Measurements from ENCODE around the gene C6orf132. TPM values are rescaled to one million over a fixed set of nuclear protein-coding genes. Genes with fewer than 3 reads are reported as not detected.

The C6orf132 gene
- total RNA-seq, 4 donors from 2014 or later = 26.1 to 96.9 (median 43.2) TPM

- peaks cover 28 to 51% (median 37%) of the 10 kb centered on the region in 4 donors for H3K4me1 ChIP-seq
- peak overlapping the region; percentile 23 to 65 (median 53) for H3K27ac ChIP-seq
- TF ChIP-seq POLR2A (IDR thresholded peaks at IDR 0.05) (no peak), EP300 (IDR thresholded peaks at IDR 0.05; ENCODE audit: low read depth) (no peak), POLR2AphosphoS5 (IDR thresholded peaks at IDR 0.05) (peak in 1 of 3 donors; percentile 35)
- TF ChIP-seq, protein P1, sequence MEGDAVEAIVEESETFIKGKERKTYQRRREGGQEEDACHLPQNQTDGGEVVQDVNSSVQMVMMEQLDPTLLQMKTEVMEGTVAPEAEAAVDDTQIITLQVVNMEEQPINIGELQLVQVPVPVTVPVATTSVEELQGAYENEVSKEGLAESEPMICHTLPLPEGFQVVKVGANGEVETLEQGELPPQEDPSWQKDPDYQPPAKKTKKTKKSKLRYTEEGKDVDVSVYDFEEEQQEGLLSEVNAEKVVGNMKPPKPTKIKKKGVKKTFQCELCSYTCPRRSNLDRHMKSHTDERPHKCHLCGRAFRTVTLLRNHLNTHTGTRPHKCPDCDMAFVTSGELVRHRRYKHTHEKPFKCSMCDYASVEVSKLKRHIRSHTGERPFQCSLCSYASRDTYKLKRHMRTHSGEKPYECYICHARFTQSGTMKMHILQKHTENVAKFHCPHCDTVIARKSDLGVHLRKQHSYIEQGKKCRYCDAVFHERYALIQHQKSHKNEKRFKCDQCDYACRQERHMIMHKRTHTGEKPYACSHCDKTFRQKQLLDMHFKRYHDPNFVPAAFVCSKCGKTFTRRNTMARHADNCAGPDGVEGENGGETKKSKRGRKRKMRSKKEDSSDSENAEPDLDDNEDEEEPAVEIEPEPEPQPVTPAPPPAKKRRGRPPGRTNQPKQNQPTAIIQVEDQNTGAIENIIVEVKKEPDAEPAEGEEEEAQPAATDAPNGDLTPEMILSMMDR (IDR thresholded peaks at IDR 0.05) = peak; percentile 49 to 59 (median 56)
- H3K36me3 ChIP-seq = no peaks in the 10 kb centered on the region
- peak; percentile 70 for DNase-seq
- no peaks in the 10 kb centered on the region for H3K9me3 ChIP-seq
- WGBS, 2 donors (ENCODE audit: low coverage in 1 of 2) = 44% methylated on average over 58 of the region's 66 CpGs; no CpG with 5 or more reads in 1 of the 2 donors
- H3K4me3 ChIP-seq = peak overlapping the region; percentile 11 to 51 (median 34)
- peaks cover 9% of the 10 kb centered on the region for H3K27me3 ChIP-seq
- intact Hi-C loops (cut with DNase I; ENCODE audit: low total_unique reads) (no loop called here), in situ Hi-C loops (cut with MboI; ENCODE audit: low pct_ligation_motif_present in 1 of 4, low pct_unique_long_range_greater_than_20kb in 1 of 4, low sequenced_read_pairs in 3 of 4) (no loop called here)
Measured at GRCh38 chr6:42104095-42104803, 38.2 kb downstream of the C6orf132 start.

DNA sequence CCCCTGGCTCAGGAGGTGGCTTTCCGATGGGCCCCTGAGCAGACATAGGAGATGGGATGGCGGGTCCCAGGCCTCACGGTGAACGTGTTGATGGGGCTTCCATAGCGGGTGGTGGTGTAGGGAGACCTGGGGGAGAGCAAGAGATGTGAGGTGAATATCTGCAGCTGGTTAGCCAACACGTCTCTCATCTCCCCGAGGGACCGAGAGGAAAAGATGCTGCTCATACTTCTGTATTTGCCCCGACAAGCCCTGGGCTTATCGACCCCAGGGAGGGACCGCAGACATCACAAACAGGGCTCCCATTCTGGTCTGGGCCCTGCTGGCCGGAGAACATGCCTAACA, 38.7 kb downstream of the C6orf132 start:
- 73% methylated on average over 12 of the region's 12 CpGs; no CpG with 5 or more reads in 1 of the 2 donors for WGBS, 2 donors (ENCODE audit: low coverage in 1 of 2)
- H3K4me3 ChIP-seq = peak overlapping the region in 1 of 4 donors; percentile 51
- peak overlapping the region; percentile 23 to 65 (median 53) for H3K27ac ChIP-seq
- intact Hi-C loops (cut with DNase I; ENCODE audit: low total_unique reads) (no loop called here), in situ Hi-C loops (cut with MboI; ENCODE audit: low pct_ligation_motif_present in 1 of 4, low pct_unique_long_range_greater_than_20kb in 1 of 4, low sequenced_read_pairs in 3 of 4) (no loop called here)
- DNase-seq = no peak
- H3K4me1 ChIP-seq = peaks cover 32 to 57% (median 42%) of the 10 kb centered on the region in 4 donors
- no peaks in the 10 kb centered on the region for H3K9me3 ChIP-seq
- TF ChIP-seq, protein P1 (IDR thresholded peaks at IDR 0.05) = no peak
- TF ChIP-seq EP300 (IDR thresholded peaks at IDR 0.05; ENCODE audit: low read depth) (no peak), POLR2AphosphoS5 (IDR thresholded peaks at IDR 0.05) (no peak), POLR2A (IDR thresholded peaks at IDR 0.05) (no peak)
- H3K36me3 ChIP-seq = no peaks in the 10 kb centered on the region
- peaks cover 9% of the 10 kb centered on the region for H3K27me3 ChIP-seq

DNA sequence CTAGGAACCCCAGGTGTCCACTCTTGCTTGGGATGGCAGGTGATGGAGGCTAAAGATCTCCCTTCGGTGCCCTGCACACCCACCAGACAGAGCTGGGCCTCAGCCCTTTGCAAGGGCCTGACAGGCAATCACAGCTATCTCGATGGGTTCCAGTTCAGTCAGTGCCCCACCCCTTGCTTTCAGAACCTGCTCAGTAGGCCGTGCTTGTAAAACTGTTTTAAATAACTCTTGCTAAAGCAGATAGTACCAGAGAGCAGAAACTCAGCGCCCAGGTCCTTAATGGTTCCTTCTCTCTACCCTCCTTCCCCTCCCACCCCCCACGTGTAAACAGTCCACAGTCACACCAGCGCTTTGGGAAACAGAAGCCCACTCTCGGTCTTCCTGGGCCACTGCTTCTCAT, 39.2 kb downstream of the C6orf132 start:
- Histone ChIP-seq H3K27me3 (peaks cover 9% of the 10 kb centered on the region), H3K36me3 (no peaks in the 10 kb centered on the region), H3K4me1 (peaks cover 37 to 62% (median 47%) of the 10 kb centered on the region in 4 donors), H3K4me3 (no peak overlapping the region), H3K9me3 (no peaks in the 10 kb centered on the region), H3K27ac (peak overlapping the region; percentile 23 to 65 (median 53))
- intact Hi-C loops (cut with DNase I; ENCODE audit: low total_unique reads) (no loop called here), in situ Hi-C loops (cut with MboI; ENCODE audit: low pct_ligation_motif_present in 1 of 4, low pct_unique_long_range_greater_than_20kb in 1 of 4, low sequenced_read_pairs in 3 of 4) (no loop called here)
- no peak for TF ChIP-seq EP300 (IDR thresholded peaks at IDR 0.05; ENCODE audit: low read depth)
- TF ChIP-seq POLR2AphosphoS5 (IDR thresholded peaks at IDR 0.05) = peak in 1 of 3 donors; percentile 17
- DNase-seq = peak; percentile 59
- WGBS, 2 donors (ENCODE audit: low coverage in 1 of 2) = 55 to 60% methylated on average over 2 to 7 of the region's 7 CpGs

DNA sequence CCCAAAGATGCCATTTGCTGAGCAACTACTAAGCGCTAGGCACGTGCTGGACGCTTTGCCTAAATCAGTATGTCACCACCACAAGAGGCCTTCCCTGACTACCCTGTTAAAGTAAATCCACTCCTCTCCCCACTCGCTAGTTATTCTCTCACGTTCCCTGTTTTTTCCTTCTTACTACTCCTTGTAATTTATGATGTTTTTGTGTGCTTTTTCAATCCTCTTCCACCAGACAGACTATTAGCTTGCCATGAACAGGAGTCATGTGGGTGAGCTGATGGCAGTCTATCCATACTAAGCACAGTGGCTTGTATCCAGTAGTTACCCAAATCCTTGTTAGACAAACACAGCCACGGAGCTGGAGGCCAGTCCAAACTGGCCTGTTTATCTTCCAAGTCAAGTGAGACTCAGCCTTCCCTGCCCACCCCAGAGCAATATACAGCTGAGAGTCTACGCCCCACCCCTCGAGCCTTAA, 41.2 kb downstream of the C6orf132 start:
- in situ Hi-C loops (cut with MboI; ENCODE audit: low pct_ligation_motif_present in 1 of 4, low pct_unique_long_range_greater_than_20kb in 1 of 4, low sequenced_read_pairs in 3 of 4) (no loop called here), intact Hi-C loops (cut with DNase I; ENCODE audit: low total_unique reads) (no loop called here)
- Histone ChIP-seq H3K9me3 (no peaks in the 10 kb centered on the region), H3K27me3 (peaks cover 9% of the 10 kb centered on the region), H3K27ac (peak overlapping the region; percentile 77 to 86 (median 84)), H3K4me1 (peaks cover 37 to 62% (median 47%) of the 10 kb centered on the region in 4 donors), H3K36me3 (no peaks in the 10 kb centered on the region), H3K4me3 (no peak overlapping the region)
- peak; percentile 61 for DNase-seq
- TF ChIP-seq EP300 (IDR thresholded peaks at IDR 0.05; ENCODE audit: low read depth) (no peak), POLR2AphosphoS5 (IDR thresholded peaks at IDR 0.05) (peak in 1 of 3 donors; percentile 34)
- TF ChIP-seq, protein P1 (IDR thresholded peaks at IDR 0.05) = no peak
- WGBS, 2 donors (ENCODE audit: low coverage in 1 of 2) = 51 to 61% methylated on average over 5 to 8 of the region's 8 CpGs
